Endothelial cell of umbilical vein (primary cell): Measurements from ENCODE around the gene TMEM125. TPM values are rescaled to one million over a fixed set of nuclear protein-coding genes. Genes with fewer than 3 reads are reported as not detected.

Source experiments
- BruUV-seq: library from RNA; stranded (reverse); fragments of 400-500 nt; replicated peaks from 2 replicates; lab custom pipeline; 2021; lab: Mats Ljungman, UMichigan
- CTCF ChIA-PET: fragments of 300-600, 350-600 bp; sonication (Branson Sonifier 250); formaldehyde crosslinking; loops from one replicate; lab custom pipeline; 2021; ENCODE audit warnings: antibody characterized with exemption, inconsistent platforms; lab: Charles Lee
- POLR2A ChIA-PET: fragments of 300-600, 350-600 bp; sonication (Branson Sonifier 250); formaldehyde crosslinking; loops from one replicate; lab custom pipeline; 2021; ENCODE audit warnings: antibody characterized with exemption, inconsistent platforms; lab: Charles Lee
- DNase-seq: peaks from one replicate; pipeline ENCODE4 v3.0.0-alpha.2; 2011; ENCODE audit warnings: low read depth, low spot score
- FAIRE-seq: peaks from 2 replicates; lab custom pipeline; 2011; peaks lifted over from hg19 to GRCh38; lab: Jason Lieb, UNC
- H2AFZ ChIP-seq: 2 replicates; pipeline ENCODE4 v1.6.0; 2012; ENCODE audit warnings: low read depth, low read length, control low read depth, inconsistent platforms
- H3K27ac ChIP-seq: 2 replicates; pipeline ENCODE4 v1.5.1; 2011; ENCODE audit warnings: low read depth, mild to moderate bottlenecking, control low read depth, low read length, moderate library complexity; ENCODE audit not compliant: insufficient read depth
- H3K27me3 ChIP-seq, 2 experiments: 2 replicates each; pipeline versions ENCODE4 v1.6.0 to v1.6.1; 2011; ENCODE audit warnings: low read length in 2 of 2, mixed read lengths in 1 of 2; ENCODE audit not compliant: control insufficient read depth in 2 of 2, insufficient read depth in 2 of 2
- H3K36me3 ChIP-seq, 2 experiments: 2 replicates in 1 of 2; 3 replicates in 1 of 2; pipeline ENCODE4 v1.5.1; 2011; ENCODE audit warnings: low read length in 2 of 2, mild to moderate bottlenecking in 1 of 2, moderate library complexity in 1 of 2; ENCODE audit not compliant: control insufficient read depth in 2 of 2, insufficient read depth in 2 of 2; ENCODE audit errors: extremely low read depth in 1 of 2
- H3K4me1 ChIP-seq: 3 replicates; pipeline ENCODE4 v1.5.1; 2011; ENCODE audit warnings: mild to moderate bottlenecking, low read length; ENCODE audit not compliant: control insufficient read depth, insufficient read depth; ENCODE audit errors: extremely low read depth
- H3K4me2 ChIP-seq: 2 replicates; pipeline ENCODE4 v1.6.1; 2011; ENCODE audit warnings: low read length, control low read depth, mixed read lengths; ENCODE audit not compliant: insufficient read depth
- H3K4me3 ChIP-seq, 3 experiments: fragments of 200-600 bp in 1 of 3; sonication (generic), shearing (Covaris generic) in 1 of 3; replicated peaks in 1 of 3; 2 replicates each; pipeline ENCODE4 v1.5.1; 2011 to 2016; ENCODE audit warnings: control low read depth in 3 of 3, low read length in 3 of 3, mild to moderate bottlenecking in 2 of 3, inconsistent platforms in 1 of 3, low read depth in 1 of 3, moderate library complexity in 1 of 3; ENCODE audit not compliant: insufficient read depth in 1 of 3
- H3K79me2 ChIP-seq: 2 replicates; pipeline ENCODE4 v1.6.0; 2012; ENCODE audit warnings: low read length, inconsistent platforms; ENCODE audit not compliant: control insufficient read depth, insufficient read depth
- H3K9ac ChIP-seq: replicated peaks from 2 replicates; pipeline ENCODE3; 2011; ENCODE audit warnings: low read length, control low read depth; ENCODE audit not compliant: insufficient read depth; ENCODE audit errors: extremely low read depth
- H3K9me1 ChIP-seq: replicated peaks from 3 replicates; pipeline ENCODE4 v1.6.0; 2011; ENCODE audit warnings: mild to moderate bottlenecking, low read length; ENCODE audit not compliant: control insufficient read depth, insufficient read depth; ENCODE audit errors: extremely low read depth
- H3K9me3 ChIP-seq: replicated peaks from 2 replicates; pipeline ENCODE4 v1.5.1; 2012; ENCODE audit warnings: low read length, inconsistent platforms; ENCODE audit not compliant: control insufficient read depth, insufficient read depth
- H4K20me1 ChIP-seq: replicated peaks from 2 replicates; pipeline ENCODE3; 2011; ENCODE audit warnings: mild to moderate bottlenecking, low read length; ENCODE audit not compliant: control insufficient read depth, insufficient read depth; ENCODE audit errors: extremely low read depth
- CTCF ChIP-seq, 2 donors: IDR thresholded peaks; 1 replicate in 1 of 2; 2 replicates in 1 of 2; pipeline ENCODE4 v1.5.1; 2011; ENCODE audit warnings: low read length in 2 of 2, mild to moderate bottlenecking in 2 of 2, moderate library complexity in 2 of 2, control low read depth in 1 of 2, inconsistent platforms in 1 of 2, low read depth in 1 of 2; ENCODE audit not compliant: insufficient read depth in 1 of 2; ENCODE audit errors: extremely low read depth in 1 of 2
- EZH2 ChIP-seq: IDR thresholded peaks from 2 replicates; pipeline ENCODE4 v1.6.1; 2012; ENCODE audit warnings: borderline replicate concordance, low read depth, mild to moderate bottlenecking, moderate library complexity, low read length, inconsistent platforms; ENCODE audit not compliant: severe bottlenecking
- FOS ChIP-seq: IDR thresholded peaks from 2 replicates; pipeline ENCODE4 v1.6.1; 2011; ENCODE audit warnings: mild to moderate bottlenecking, low read length, moderate library complexity, borderline replicate concordance; ENCODE audit not compliant: insufficient read depth
- JUN ChIP-seq: IDR thresholded peaks from 2 replicates; pipeline ENCODE4 v1.6.1; 2011; ENCODE audit warnings: borderline replicate concordance, low read depth; ENCODE audit not compliant: insufficient read length, insufficient read depth
- MAX ChIP-seq: IDR thresholded peaks from 2 replicates; pipeline ENCODE4 v1.6.1; 2011; ENCODE audit not compliant: insufficient read depth, insufficient read length
- MYC ChIP-seq: IDR thresholded peaks from one replicate; pipeline ENCODE4 v1.6.1; 2011; ENCODE audit warnings: mild to moderate bottlenecking, low read depth, low read length
- POLR2A ChIP-seq: IDR thresholded peaks from 2 replicates; pipeline ENCODE4 v1.6.1; 2012; ENCODE audit warnings: low read depth, mild to moderate bottlenecking, control low read depth, low read length
- POLR2AphosphoS5 ChIP-seq: IDR thresholded peaks from 2 replicates; pipeline ENCODE4 v1.6.1; 2012; ENCODE audit warnings: low read depth, mild to moderate bottlenecking, control low read depth, low read length, moderate library complexity; ENCODE audit not compliant: insufficient read depth
- dilution Hi-C: fragments of 300-500 bp; cut with MboI; formaldehyde crosslinking; loops from one replicate; pipeline ENCODE4 v1.15.0; 2019; ENCODE audit warnings: low sequenced_read_pairs; ENCODE audit not compliant: extremely low pct_ligation_motif_present
- intact Hi-C: fragments of 100-400 bp; cut with micrococcal nuclease; formaldehyde crosslinking; loops from one replicate; pipeline ENCODE4 v1.10.0; 2022
- polyA plus RNA-seq, 4 experiments: library from polyadenylated mRNA; depleted of rRNA in 3 of 4; stranded (reverse) in 3 of 4; unstranded in 1 of 4; fragments of >200 nt; gene quantifications; 2 replicates each; pipeline versions ENCODE4 v1.2.1 to v1.2.3, GENCODE V29; 2011 to 2012; ENCODE audit warnings: missing spikeins in 1 of 4
- total RNA-seq: library from RNA; stranded (reverse); gene quantifications from 2 replicates; pipeline ENCODE4 v1.2.3, GENCODE V29; 2021

Gene TMEM125
- total and polyA plus RNA-seq, 2 donors (not counting 3 experiments of a cell fraction or from before 2014, with no cell fraction given): 0.17 TPM; not detected in 1

- no peaks in the 10 kb centered on the region for H3K9me1 ChIP-seq
- POLR2A ChIA-PET: no interaction called here
- no peak overlapping the region for H3K4me2 ChIP-seq
- H4K20me1 ChIP-seq: no peaks in the 10 kb centered on the region
- H3K36me3 ChIP-seq: no peaks in the 10 kb centered on the region
- peaks cover 0 to 2% of the 10 kb centered on the region in 2 experiments for H3K27me3 ChIP-seq
- DNase-seq (no peak), FAIRE-seq (no peak)
- dilution Hi-C loops (no loop called here), intact Hi-C loops (no loop called here)
- no peaks in the 10 kb centered on the region for H3K79me2 ChIP-seq
- no peak overlapping the region for H2AFZ ChIP-seq
- TF ChIP-seq JUN: no peak
- no peak for TF ChIP-seq POLR2A
- TF ChIP-seq MAX: no peak
- TF ChIP-seq MYC: no peak
- no peak for TF ChIP-seq POLR2AphosphoS5
- no peak for TF ChIP-seq FOS
- CTCF ChIA-PET: no interaction called here
- H3K9me3 ChIP-seq: no peaks in the 10 kb centered on the region
- no TSS peak for BruUV-seq
- no peaks in the 10 kb centered on the region for H3K4me1 ChIP-seq
- H3K27ac ChIP-seq: no peak overlapping the region
- no peak overlapping the region for H3K4me3 ChIP-seq
- no peak overlapping the region for H3K9ac ChIP-seq
Measured at GRCh38 chr1:43267291-43267805, 2.4 kb upstream of the TMEM125 start.

GRCh38 chr1:43267818-43268425, 1.9 kb upstream of the TMEM125 start:
- H3K9ac ChIP-seq: no peak overlapping the region
- H3K36me3 ChIP-seq: no peaks in the 10 kb centered on the region
- no peak overlapping the region for H3K27ac ChIP-seq
- no peak for FAIRE-seq
- no peak for DNase-seq
- dilution Hi-C loops (no loop called here), intact Hi-C loops (no loop called here)
- no TSS peak for BruUV-seq
- no peaks in the 10 kb centered on the region for H3K9me1 ChIP-seq
- H4K20me1 ChIP-seq: no peaks in the 10 kb centered on the region
- no peaks in the 10 kb centered on the region for H3K4me1 ChIP-seq
- no peaks in the 10 kb centered on the region for H3K9me3 ChIP-seq
- H3K27me3 ChIP-seq: peaks cover 0 to 2% of the 10 kb centered on the region in 2 experiments
- ChIA-PET CTCF (no interaction called here), POLR2A (no interaction called here)
- H3K4me3 ChIP-seq: no peak overlapping the region
- H2AFZ ChIP-seq: no peak overlapping the region
- no peak overlapping the region for H3K4me2 ChIP-seq
- H3K79me2 ChIP-seq: no peaks in the 10 kb centered on the region
- TF ChIP-seq POLR2AphosphoS5 (no peak), CTCF (IDR thresholded peaks at IDR 0.05; ENCODE audit: extremely low read depth in 1 of 2, insufficient read depth in 1 of 2, low read depth in 1 of 2, low read length in 2 of 2) (no peak), MYC (no peak), EZH2 (no peak)
